ENCODE data around the gene SEC11C.

- no peak for TF ChIP-seq CTCF (IDR thresholded peaks at IDR 0.05)
- TF ChIP-seq POLR2A (IDR thresholded peaks at IDR 0.05; ENCODE audit: low read depth) = no peak
- no peak for TF ChIP-seq POLR2AphosphoS5 (IDR thresholded peaks at IDR 0.05)
- no peak for TF ChIP-seq EP300 (IDR thresholded peaks at IDR 0.05)
Observed at GRCh38 chr18:59139291-59139614, 431 bp upstream of the SEC11C start.
